Measurements from ENCODE around the gene OR52E6.

OR52E6 gene

DNA sequence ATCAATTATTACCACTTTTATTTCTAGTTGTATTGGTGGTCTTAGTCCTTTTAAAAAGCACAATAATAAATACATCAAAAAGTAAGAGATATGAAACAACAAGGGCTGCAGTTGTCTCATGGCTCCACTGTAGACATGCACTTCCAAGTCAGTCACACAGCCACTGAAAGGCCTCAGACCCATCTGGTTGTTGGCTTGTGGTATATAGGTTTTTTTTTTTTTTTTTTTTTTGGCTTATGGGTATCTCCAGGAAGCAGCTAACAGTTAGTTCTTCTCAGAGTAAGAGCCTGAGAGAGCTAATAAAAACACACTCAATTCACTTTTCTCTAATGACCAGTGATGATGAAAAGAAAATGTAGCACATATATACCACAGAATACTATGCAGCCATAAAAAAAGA is 6.0 kb upstream of the OR52E6 start:
- Histone ChIP-seq H4K20me1 (no peaks in the 10 kb centered on the region), H3K4me3 (no peak overlapping the region), H3K36me3 (no peaks in the 10 kb centered on the region), H3K27me3 (no peaks in the 10 kb centered on the region), H3K27ac (no peak overlapping the region), H3K4me2 (no peak overlapping the region), H3K9ac (no peak overlapping the region), H3K4me1 (no peaks in the 10 kb centered on the region), H3K9me3 (replicated peaks in 1 of 11) (peaks cover 0 to 6% (median 0%) of the 10 kb centered on the region in 11 experiments; a peak in 3 of 22 replicates)
- TF ChIP-seq Cebpa-rat (IDR thresholded peaks at IDR 0.05), result no peak

- H3K9ac ChIP-seq, result no peak overlapping the region
- no peak for TF ChIP-seq Cebpa-rat (IDR thresholded peaks at IDR 0.05)
- H3K9me3 ChIP-seq (replicated peaks in 1 of 11), result peaks cover 0 to 2% (median 0%) of the 10 kb centered on the region in 11 experiments; a peak in 3 of 22 replicates
- no peaks in the 10 kb centered on the region for H3K36me3 ChIP-seq
- H3K27ac ChIP-seq, result no peak overlapping the region
- no peaks in the 10 kb centered on the region for H3K27me3 ChIP-seq
- no peak overlapping the region for H3K4me3 ChIP-seq
- no peaks in the 10 kb centered on the region for H4K20me1 ChIP-seq
- no peaks in the 10 kb centered on the region for H3K4me1 ChIP-seq
- H3K4me2 ChIP-seq, result no peak overlapping the region
Measured at GRCh38 chr11:5846701-5847100, 5.0 kb upstream of the OR52E6 start.

DNA sequence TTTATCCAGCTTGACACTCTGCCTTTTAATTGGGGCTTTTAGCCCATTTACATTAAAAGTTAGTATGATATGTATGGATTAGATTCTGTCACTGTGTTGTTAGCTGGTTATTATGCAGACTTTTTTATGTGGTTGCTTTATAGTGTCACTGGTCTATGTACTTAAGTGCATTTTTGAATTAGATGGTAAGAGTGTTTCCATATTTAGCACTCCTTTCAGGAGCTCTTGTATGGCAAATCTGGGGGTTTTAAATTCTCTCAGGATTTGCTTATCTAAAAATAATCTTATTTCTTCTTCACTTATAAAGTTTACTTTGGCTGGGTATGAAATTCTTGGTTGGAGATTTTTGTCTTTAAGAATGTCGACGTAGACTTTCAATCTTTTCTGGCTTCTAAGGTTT is 4.0 kb downstream of the OR52E6 start:
- H3K4me3 ChIP-seq, result no peak overlapping the region
- H3K9me3 ChIP-seq (replicated peaks in 1 of 11), result peaks cover 0 to 5% (median 0%) of the 10 kb centered on the region in 11 experiments; a peak in 1 of 22 replicates
- H3K27me3 ChIP-seq, result no peaks in the 10 kb centered on the region
- H4K20me1 ChIP-seq, result no peaks in the 10 kb centered on the region
- no peak overlapping the region for H3K4me2 ChIP-seq
- no peaks in the 10 kb centered on the region for H3K4me1 ChIP-seq
- no peak for TF ChIP-seq Cebpa-rat (IDR thresholded peaks at IDR 0.05)
- no peaks in the 10 kb centered on the region for H3K36me3 ChIP-seq
- no peak overlapping the region for H3K9ac ChIP-seq
- no peak overlapping the region for H3K27ac ChIP-seq

DNA sequence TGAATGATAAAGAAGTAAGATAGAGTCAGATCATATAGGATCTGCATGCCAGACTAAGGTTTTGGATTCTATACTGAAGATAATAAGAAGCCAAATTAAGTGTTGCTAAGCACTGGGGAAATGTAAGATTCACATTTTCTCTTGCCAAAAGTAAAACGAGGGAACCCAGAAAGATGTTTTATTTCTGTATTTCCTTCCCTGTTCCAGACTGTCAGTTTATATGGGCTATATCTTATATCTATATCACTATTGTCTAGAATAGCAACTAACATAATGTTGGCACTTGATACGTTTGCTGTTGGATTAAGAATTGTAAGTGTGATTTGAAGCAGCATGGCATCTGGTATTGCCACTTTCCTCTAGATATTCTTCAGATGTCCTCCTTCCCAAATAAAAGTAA is 8.3 kb downstream of the OR52E6 start:
- no peaks in the 10 kb centered on the region for H3K36me3 ChIP-seq
- H3K27me3 ChIP-seq, result no peaks in the 10 kb centered on the region
- no peak overlapping the region for H3K4me2 ChIP-seq
- H3K4me1 ChIP-seq, result no peaks in the 10 kb centered on the region
- H3K9me3 ChIP-seq (replicated peaks in 1 of 11), result no peaks in the 10 kb centered on the region
- H3K4me3 ChIP-seq, result no peak overlapping the region
- H3K27ac ChIP-seq, result no peak overlapping the region
- H4K20me1 ChIP-seq, result no peaks in the 10 kb centered on the region
- H3K9ac ChIP-seq, result no peak overlapping the region
- no peak for TF ChIP-seq Cebpa-rat (IDR thresholded peaks at IDR 0.05)

DNA sequence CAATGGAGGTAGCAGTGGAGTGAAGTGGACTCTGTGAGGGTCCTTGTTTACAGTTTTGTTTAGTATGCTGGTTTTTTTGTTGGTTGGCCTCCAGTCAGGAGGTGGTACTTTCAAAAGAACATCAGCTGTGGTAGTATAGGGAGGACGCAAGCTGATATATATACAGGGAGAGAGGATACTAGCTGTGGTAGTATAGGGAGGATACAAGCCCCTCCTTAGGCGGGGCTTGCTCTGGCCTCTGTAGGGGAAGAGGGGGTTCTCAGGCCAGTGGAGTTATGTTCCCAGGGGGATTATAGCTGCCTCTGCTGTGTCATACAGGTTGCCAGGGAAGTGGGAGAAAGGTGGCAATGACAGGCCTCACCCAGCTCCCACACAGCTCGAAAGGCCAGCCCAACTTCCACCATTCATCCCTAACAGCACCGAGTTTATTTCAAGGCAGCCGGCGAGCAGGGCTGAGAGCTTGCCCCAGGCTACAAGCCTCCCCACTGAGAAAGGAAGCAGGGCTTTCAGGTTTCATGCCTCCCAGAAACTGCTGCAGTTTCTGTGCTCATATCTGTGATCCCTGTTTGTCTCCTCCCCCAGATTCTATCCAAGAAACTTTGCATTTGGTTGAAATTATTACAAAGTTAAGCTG is 10.4 kb downstream of the OR52E6 start:
- Histone ChIP-seq H4K20me1 (no peaks in the 10 kb centered on the region), H3K4me2 (no peak overlapping the region), H3K4me3 (no peak overlapping the region), H3K27ac (no peak overlapping the region), H3K9ac (no peak overlapping the region), H3K9me3 (replicated peaks in 1 of 11) (peaks cover 0 to 11% (median 0%) of the 10 kb centered on the region in 11 experiments; a peak in 3 of 22 replicates), H3K4me1 (no peaks in the 10 kb centered on the region), H3K27me3 (no peaks in the 10 kb centered on the region), H3K36me3 (no peaks in the 10 kb centered on the region)
- no peak for TF ChIP-seq Cebpa-rat (IDR thresholded peaks at IDR 0.05)

- no peak overlapping the region for H3K4me3 ChIP-seq
- no peaks in the 10 kb centered on the region for H3K27me3 ChIP-seq
- H3K4me2 ChIP-seq, result peak overlapping the region; percentile 39 to 73 (median 64); a peak in 20 of 22 replicates
- H3K9ac ChIP-seq, result no peak overlapping the region
- H4K20me1 ChIP-seq, result no peaks in the 10 kb centered on the region
- H3K9me3 ChIP-seq (replicated peaks in 1 of 11), result peaks cover 0 to 8% (median 0%) of the 10 kb centered on the region in 11 experiments; a peak in 3 of 22 replicates
- no peak for TF ChIP-seq Cebpa-rat (IDR thresholded peaks at IDR 0.05)
- H3K4me1 ChIP-seq, result peaks cover 9 to 33% (median 20%) of the 10 kb centered on the region in 10 experiments; a peak in 19 of 20 replicates
- H3K36me3 ChIP-seq, result no peaks in the 10 kb centered on the region
- H3K27ac ChIP-seq, result peak overlapping the region in 8 of 11 experiments; percentile 4 to 67 (median 38); a peak in 11 of 22 replicates
Measured at GRCh38 chr11:5818245-5818886, 23.3 kb downstream of the OR52E6 start.

GRCh38 chr11:5815534-5815933 is 26.2 kb downstream of the OR52E6 start:
- H3K27ac ChIP-seq, result peak overlapping the region in 10 of 11 experiments; percentile 17 to 62 (median 51); a peak in 15 of 22 replicates
- H4K20me1 ChIP-seq, result no peaks in the 10 kb centered on the region
- H3K9me3 ChIP-seq (replicated peaks in 1 of 11), result peaks cover 0 to 8% (median 0%) of the 10 kb centered on the region in 11 experiments; a peak in 3 of 22 replicates
- no peaks in the 10 kb centered on the region for H3K36me3 ChIP-seq
- no peaks in the 10 kb centered on the region for H3K27me3 ChIP-seq
- peak overlapping the region in 8 of 11 experiments; percentile 8 to 53 (median 26); a peak in 10 of 22 replicates for H3K4me2 ChIP-seq
- peaks cover 9 to 33% (median 20%) of the 10 kb centered on the region in 10 experiments; a peak in 19 of 20 replicates for H3K4me1 ChIP-seq
- no peak overlapping the region for H3K9ac ChIP-seq
- H3K4me3 ChIP-seq, result no peak overlapping the region
- TF ChIP-seq Cebpa-rat (IDR thresholded peaks at IDR 0.05), result peak in 2 of 11 experiments; percentile 71 to 73; a peak in 5 of 22 replicates

- peak overlapping the region in 7 of 11 experiments; percentile 73 to 95 (median 90); a peak in 6 of 22 replicates for H3K4me2 ChIP-seq
- no peak overlapping the region for H3K4me3 ChIP-seq
- no peaks in the 10 kb centered on the region for H3K36me3 ChIP-seq
- H3K9ac ChIP-seq, result no peak overlapping the region
- H4K20me1 ChIP-seq, result no peaks in the 10 kb centered on the region
- TF ChIP-seq Cebpa-rat (IDR thresholded peaks at IDR 0.05), result no peak
- peaks cover 0 to 3% (median 0%) of the 10 kb centered on the region in 11 experiments; a peak in 1 of 22 replicates for H3K9me3 ChIP-seq (replicated peaks in 1 of 11)
- H3K27ac ChIP-seq, result no peak overlapping the region
- H3K27me3 ChIP-seq, result no peaks in the 10 kb centered on the region; a peak in 1 of 22 replicates
- H3K4me1 ChIP-seq, result peaks cover under 1 to 26% (median 13%) of the 10 kb centered on the region in 10 experiments; a peak in 16 of 20 replicates
Measured at GRCh38 chr11:5809905-5810795, 31.5 kb downstream of the OR52E6 start.

Measured in BLaER1 treated with 17β-estradiol and CSF1 and Interleukin-3, amounts not matched to agents 10 nM and 100 nM (cell line).